B cell (primary cell): Measurements from ENCODE around the gene TMOD3. TPM values are rescaled to one million over a fixed set of nuclear protein-coding genes. Genes with fewer than 3 reads are reported as not detected.

Source experiments
- ATAC-seq: fragments of 200-7000 bp; cut with Tn5 transposase; one replicate; pipeline ENCODE4 v1.10.0; 2021; ENCODE audit warnings: low read depth, mild to moderate bottlenecking, moderate number of reproducible peaks, moderate library complexity
- CTCF ChIA-PET: fragments of 350-600 bp; sonication (Branson Sonifier 250); formaldehyde crosslinking; loops from one replicate; lab custom pipeline; 2021; ENCODE audit warnings: antibody characterized with exemption, inconsistent platforms; lab: Charles Lee
- POLR2A ChIA-PET: fragments of 350-600 bp; sonication (Branson Sonifier 250); formaldehyde crosslinking; loops from one replicate; lab custom pipeline; 2021; ENCODE audit warnings: antibody characterized with exemption; lab: Charles Lee
- DNase-seq: peaks from one replicate; pipeline ENCODE4 v3.0.0; 2013
- H2AFZ ChIP-seq: 2 replicates; pipeline ENCODE4 v1.6.1; 2012; ENCODE audit warnings: mild to moderate bottlenecking, low read depth, low read length; ENCODE audit not compliant: insufficient read depth, poor library complexity, severe bottlenecking
- H3K27ac ChIP-seq, 2 donors: 1 replicate in 1 of 2; 2 replicates in 1 of 2; pipeline ENCODE4 v1.5.1; 2012 to 2013; ENCODE audit warnings: low read length in 2 of 2, mild to moderate bottlenecking in 2 of 2, moderate library complexity in 1 of 2
- H3K27me3 ChIP-seq, 4 experiments: fragments of 200-600 bp in 1 of 4; sonication (generic) in 1 of 4; replicated peaks in 1 of 4; 1 replicate in 2 of 4; 2 replicates in 2 of 4; pipeline versions ENCODE4 v1.6.1 to v1.7.0; 2013 to 2016; ENCODE audit warnings: low read length in 3 of 4, mild to moderate bottlenecking in 2 of 4, mixed read lengths in 1 of 4, moderate library complexity in 1 of 4; ENCODE audit not compliant: insufficient read depth in 4 of 4, control insufficient read depth in 3 of 4; ENCODE audit errors: control extremely low read depth in 1 of 4
- H3K36me3 ChIP-seq, 2 experiments: replicated peaks in 1 of 2; 1 replicate in 1 of 2; 2 replicates in 1 of 2; pipeline versions ENCODE4 v1.6.1 to v1.7.1; 2013; ENCODE audit warnings: low read length in 1 of 2; ENCODE audit not compliant: insufficient read depth in 2 of 2, control insufficient read depth in 1 of 2; ENCODE audit errors: control extremely low read depth in 1 of 2, extremely low read depth in 1 of 2
- H3K4me1 ChIP-seq, 2 donors: fragments of 200-600 bp in 1 of 2; sonication (generic) in 1 of 2; 1 replicate in 1 of 2; 2 replicates in 1 of 2; pipeline versions ENCODE4 v1.5.1 to v1.6.1; 2013 to 2017; ENCODE audit warnings: low read length in 2 of 2; ENCODE audit not compliant: control insufficient read depth in 2 of 2, insufficient read depth in 2 of 2
- H3K4me2 ChIP-seq: replicated peaks from 2 replicates; pipeline ENCODE3; 2012; ENCODE audit warnings: mild to moderate bottlenecking, low read depth, low read length; ENCODE audit not compliant: poor library complexity, severe bottlenecking
- H3K4me3 ChIP-seq, 5 experiments: fragments of 200-600 bp in 1 of 5; sonication (generic) in 1 of 5; 1 replicate in 3 of 5; 2 replicates in 2 of 5; pipeline versions ENCODE4 v1.5.1 to v1.7.0; 2011 to 2016; ENCODE audit warnings: low read length in 4 of 5, mild to moderate bottlenecking in 4 of 5, low read depth in 2 of 5, control low read depth in 1 of 5, moderate library complexity in 1 of 5; ENCODE audit not compliant: insufficient read depth in 1 of 5; ENCODE audit errors: control extremely low read depth in 1 of 5, extremely low read depth in 1 of 5
- H3K79me2 ChIP-seq: fragments of 200-600 bp; sonication (generic); one replicate; pipeline ENCODE4 v1.6.0; 2016; ENCODE audit warnings: low read length; ENCODE audit not compliant: control insufficient read depth, insufficient read depth
- H3K9ac ChIP-seq: fragments of 200-600 bp; sonication (generic); 2 replicates; pipeline ENCODE4 v1.6.1; 2017; ENCODE audit warnings: mild to moderate bottlenecking, low read length, moderate library complexity
- H3K9me3 ChIP-seq, 3 donors: one replicate each; pipeline versions ENCODE4 v1.6.1 to v1.7.1; 2013; ENCODE audit warnings: low read length in 2 of 3; ENCODE audit not compliant: control insufficient read depth in 2 of 3, insufficient read depth in 1 of 3; ENCODE audit errors: control extremely low read depth in 1 of 3
- H4K20me1 ChIP-seq: 2 replicates; pipeline ENCODE4 v1.6.0; 2012; ENCODE audit warnings: mild to moderate bottlenecking, low read length; ENCODE audit not compliant: insufficient read depth, control insufficient read depth, poor library complexity, severe bottlenecking
- H3K27ac Mint-ChIP-seq: one replicate; pipeline ENCODE4 v1.8.0; 2021; ENCODE audit warnings: mixed read lengths
- H3K27me3 Mint-ChIP-seq: one replicate; pipeline ENCODE4 v1.8.0; 2021; ENCODE audit warnings: mixed read lengths
- H3K4me1 Mint-ChIP-seq: one replicate; pipeline ENCODE4 v1.8.0; 2021; ENCODE audit warnings: mixed read lengths
- H3K4me3 Mint-ChIP-seq: one replicate; pipeline ENCODE4 v1.8.0; 2021; ENCODE audit warnings: mixed read lengths
- H3K9me3 Mint-ChIP-seq: one replicate; pipeline ENCODE4 v1.8.0; 2022; ENCODE audit warnings: mixed read lengths; ENCODE audit not compliant: insufficient read depth
- CTCF ChIP-seq: fragments of 200-600 bp; IDR thresholded peaks from one replicate; pipeline ENCODE4 v1.8.0; 2022; ENCODE audit warnings: antibody characterized with exemption, mild to moderate bottlenecking
- EZH2 ChIP-seq: IDR thresholded peaks from 2 replicates; pipeline ENCODE4 v1.6.1; 2012; ENCODE audit warnings: borderline replicate concordance, low read depth, mild to moderate bottlenecking, moderate library complexity, low read length; ENCODE audit not compliant: insufficient read depth, poor library complexity, severe bottlenecking
- WGBS: methylation state at CpG from one replicate; pipeline ENCODE4 v1.1.5; 2013; ENCODE audit warnings: missing lambda C conversion rate; ENCODE audit not compliant: insufficient coverage; 5-methylcytosine and 5-hydroxymethylcytosine counted together
- intact Hi-C: fragments of 100-400 bp; cut with micrococcal nuclease; formaldehyde crosslinking; loops from one replicate; pipeline ENCODE4 v1.10.0; 2022
- polyA plus RNA-seq: library from polyadenylated mRNA; depleted of rRNA; stranded (reverse); fragments of >200 nt; gene quantifications from 2 replicates; pipeline ENCODE4 v1.2.3, GENCODE V29; 2012
- total RNA-seq, 2 donors: library from RNA; stranded (reverse); fragments of 120-200 nt in 1 of 2; gene quantifications; 1 replicate in 1 of 2; 2 replicates in 1 of 2; pipeline versions ENCODE4 v1.2.3 to v1.2.4, GENCODE V29; 2013 to 2022

TMOD3 gene
- total and polyA plus RNA-seq, 2 donors (not counting 1 experiment from before 2014, with no cell fraction given) = 7.2 to 52.1 TPM

DNA sequence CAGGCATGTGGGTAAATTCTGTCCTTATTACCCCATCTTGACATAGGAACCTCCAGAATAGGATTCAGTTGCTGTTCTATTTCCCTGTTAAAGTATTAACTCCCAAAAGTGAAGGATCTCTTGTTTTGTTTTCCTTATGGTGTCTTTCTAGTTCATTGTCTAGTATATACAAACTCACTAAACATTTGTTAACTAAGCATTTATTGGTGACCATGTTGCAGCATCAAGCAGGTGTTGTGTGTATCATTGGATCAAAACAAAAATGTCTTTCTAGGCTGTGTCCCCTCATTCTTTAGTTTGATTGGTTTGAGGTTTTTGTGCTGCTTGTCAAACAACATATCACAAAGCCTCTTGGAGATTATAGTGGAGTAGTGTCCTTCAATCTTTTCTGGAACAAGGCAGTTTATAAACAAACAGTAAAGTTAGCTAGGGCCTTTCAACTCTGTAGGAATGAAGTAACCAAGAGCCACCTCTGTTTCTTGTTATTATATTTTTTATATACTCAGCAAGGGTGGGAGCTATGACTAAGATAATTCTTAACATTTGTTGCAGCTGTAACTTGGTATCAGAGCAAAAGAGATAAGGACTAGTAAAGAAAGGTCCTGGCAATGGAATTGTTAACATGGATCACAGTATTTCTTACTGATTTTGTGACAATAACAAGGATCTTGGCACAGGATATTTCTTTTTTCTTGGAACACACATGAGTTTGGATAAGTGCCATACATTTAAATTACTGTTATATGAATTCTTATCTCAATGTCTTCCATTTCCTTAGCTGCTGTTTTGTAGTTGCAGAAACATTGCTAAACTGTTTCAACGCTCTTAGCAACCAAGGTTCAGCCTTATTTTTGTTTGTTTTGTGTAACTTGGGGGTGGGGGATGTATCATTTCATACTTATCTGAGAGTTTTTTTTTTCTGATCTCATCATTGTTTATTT lies 49.3 kb downstream of the TMOD3 start:
- Mint-ChIP-seq H3K27me3 (no peaks in the 10 kb centered on the region), H3K4me3 (no peak overlapping the region), H3K9me3 (no peaks in the 10 kb centered on the region), H3K4me1 (peaks cover 4% of the 10 kb centered on the region), H3K27ac (no peak overlapping the region)
- H4K20me1 ChIP-seq = peaks cover 7% of the 10 kb centered on the region
- TF ChIP-seq EZH2 (no peak), CTCF (no peak)
- POLR2A ChIA-PET = no interaction called here
- ATAC-seq (no peak), DNase-seq (no peak)
- no peak overlapping the region for H3K4me3 ChIP-seq
- intact Hi-C loops = no loop called here
- H3K27me3 ChIP-seq = no peaks in the 10 kb centered on the region
- no peak overlapping the region for H3K4me2 ChIP-seq
- H3K4me1 ChIP-seq = no peaks in the 10 kb centered on the region
- peaks cover 5% of the 10 kb centered on the region for H3K79me2 ChIP-seq
- no peak overlapping the region for H2AFZ ChIP-seq
- no CpG with 5 or more reads among the region's 1 CpG for WGBS
- H3K27ac ChIP-seq = no peak overlapping the region
- H3K36me3 ChIP-seq = peaks cover 11 to 15% of the 10 kb centered on the region in 2 experiments
- CTCF ChIA-PET = interaction anchor here (0.6 to 1.2 kb wide), 4 partner anchors 9 to 351 kb away, joined by 3 read pairs; no protein-coding TSS in a partner anchor
- H3K9ac ChIP-seq = no peak overlapping the region
- no peaks in the 10 kb centered on the region for H3K9me3 ChIP-seq

DNA sequence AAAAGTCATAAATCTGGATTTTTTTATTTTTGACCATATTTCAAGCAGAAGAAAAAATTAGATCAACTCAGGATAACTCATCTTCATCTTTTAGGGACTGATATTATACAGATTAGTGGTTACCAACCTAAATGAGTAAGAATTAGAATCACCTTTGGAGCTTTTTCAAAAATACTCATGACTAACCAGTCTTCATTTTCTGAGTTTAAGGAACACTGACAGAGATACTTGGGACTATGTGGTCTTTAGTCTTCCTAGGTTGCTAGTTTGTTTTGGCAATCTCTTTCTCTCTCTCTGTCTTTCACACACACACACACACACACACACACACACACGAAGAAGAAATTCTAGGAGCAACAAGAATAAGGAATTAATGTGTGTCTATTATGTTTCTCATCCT lies 50.1 kb downstream of the TMOD3 start:
- Mint-ChIP-seq H3K9me3 (no peaks in the 10 kb centered on the region), H3K4me1 (peaks cover 9% of the 10 kb centered on the region), H3K27ac (no peak overlapping the region), H3K27me3 (no peaks in the 10 kb centered on the region), H3K4me3 (no peak overlapping the region)
- DNase-seq (no peak), ATAC-seq (no peak)
- Histone ChIP-seq H3K4me3 (no peak overlapping the region), H3K9me3 (no peaks in the 10 kb centered on the region), H3K4me2 (no peak overlapping the region), H4K20me1 (peaks cover 7% of the 10 kb centered on the region), H2AFZ (no peak overlapping the region), H3K27me3 (no peaks in the 10 kb centered on the region), H3K9ac (no peak overlapping the region), H3K36me3 (peaks cover 9 to 12% of the 10 kb centered on the region in 2 experiments), H3K27ac (no peak overlapping the region), H3K79me2 (peaks cover 5% of the 10 kb centered on the region), H3K4me1 (no peaks in the 10 kb centered on the region)
- TF ChIP-seq CTCF = no peak
- no peak for TF ChIP-seq EZH2
- ChIA-PET POLR2A (no interaction called here), CTCF (interaction anchor here (0.6 to 1.2 kb wide), 2 partner anchors 11 to 350 kb away, joined by 3 read pairs; no protein-coding TSS in a partner anchor)
- intact Hi-C loops = no loop called here
- no CpG with 5 or more reads among the region's 1 CpG for WGBS
